PFSK-1 (cell line): ENCODE results near the gene HIPK2.

Experiments
- FOXP2 ChIP-seq: optimal IDR thresholded peaks from 2 replicates; pipeline ENCODE3; 2011; ENCODE audit warnings: borderline replicate concordance, control low read depth, inconsistent platforms; ENCODE audit not compliant: insufficient read depth; ENCODE audit errors: extremely low read length, extremely low read depth
- POLR2AphosphoS5 ChIP-seq: IDR thresholded peaks from 2 replicates; pipeline ENCODE4 v1.6.1; 2012; ENCODE audit warnings: low read depth, mild to moderate bottlenecking, control low read depth, low read length, moderate library complexity
- REST ChIP-seq, 2 experiments: IDR thresholded peaks; 2 replicates each; pipeline versions ENCODE4 v1.6.1 to v1.8.0; 2011 to 2012; ENCODE audit warnings: low read depth in 2 of 2, low read length in 2 of 2, control low read depth in 1 of 2, inconsistent platforms in 1 of 2, mild to moderate bottlenecking in 1 of 2, moderate library complexity in 1 of 2; ENCODE audit not compliant: insufficient read depth in 1 of 2
- TAF1 ChIP-seq: IDR thresholded peaks from 2 replicates; pipeline ENCODE4 v1.6.1; 2012; ENCODE audit warnings: low read length, control low read depth, borderline replicate concordance; ENCODE audit not compliant: insufficient read depth

GRCh38 chr7:139713061-139713460, 64.7 kb downstream of the HIPK2 start:
- TF ChIP-seq POLR2AphosphoS5 (no peak), REST (IDR thresholded peaks at IDR 0.05; ENCODE audit: insufficient read depth in 1 of 2, low read depth in 2 of 2, low read length in 2 of 2) (no peak), TAF1 (no peak), FOXP2 (no peak)
